Measurements from ENCODE around the gene MAML3.
A peak's percentile ranks its signal among the peaks of the same experiment; 100 is the strongest.

Gene MAML3

GRCh38 chr4:139718833-139719232 lies 435.2 kb downstream of the MAML3 start:
- TF ChIP-seq CTCF (IDR thresholded peaks at IDR 0.05; ENCODE audit: low read depth, low read length): no peak
- no peak for DNase-seq (ENCODE audit: low read depth in 2 of 2)
- H3K4me3 ChIP-seq (replicated peaks in 1 of 2; ENCODE audit: low read depth in 2 of 2, low read length in 2 of 2): no peak overlapping the region

GRCh38 chr4:139718358-139718757 lies 435.6 kb downstream of the MAML3 start:
- no peak overlapping the region for H3K4me3 ChIP-seq (replicated peaks in 1 of 2; ENCODE audit: low read depth in 2 of 2, low read length in 2 of 2)
- TF ChIP-seq CTCF (IDR thresholded peaks at IDR 0.05; ENCODE audit: low read depth, low read length): no peak
- DNase-seq (ENCODE audit: low read depth in 2 of 2): no peak

GRCh38 chr4:139715746-139716391 lies 438.1 kb downstream of the MAML3 start:
- TF ChIP-seq CTCF (IDR thresholded peaks at IDR 0.05; ENCODE audit: low read depth, low read length): no peak
- H3K4me3 ChIP-seq (replicated peaks in 1 of 2; ENCODE audit: low read depth in 2 of 2, low read length in 2 of 2): no peak overlapping the region
- DNase-seq (ENCODE audit: low read depth in 2 of 2): peak in 1 of 2 donors; percentile 13

DNA sequence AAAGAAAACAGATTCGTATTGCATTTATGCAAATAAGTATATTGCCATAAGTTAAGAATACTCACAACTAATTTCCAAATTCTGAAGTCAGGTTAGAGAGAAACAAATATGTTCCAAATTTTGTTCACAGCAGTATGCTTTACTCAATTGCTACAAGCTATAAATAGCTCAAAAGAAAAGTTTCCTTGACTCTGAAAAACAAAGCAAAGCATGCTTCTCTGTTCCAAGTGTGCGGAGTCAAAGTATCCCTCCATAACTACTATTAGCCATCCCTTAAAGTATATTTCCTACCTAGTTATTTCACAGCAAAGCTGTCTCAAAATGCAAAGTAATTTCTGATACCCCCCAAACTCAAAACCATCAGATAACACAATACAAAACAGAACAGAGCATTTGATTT lies 441.1 kb downstream of the MAML3 start:
- DNase-seq (ENCODE audit: low read depth in 2 of 2): no peak
- no peak for TF ChIP-seq CTCF (IDR thresholded peaks at IDR 0.05; ENCODE audit: low read depth, low read length)

GRCh38 chr4:139711461-139711860 lies 442.5 kb downstream of the MAML3 start:
- TF ChIP-seq CTCF (IDR thresholded peaks at IDR 0.05; ENCODE audit: low read depth, low read length): no peak
- no peak overlapping the region for H3K4me3 ChIP-seq (replicated peaks in 1 of 2; ENCODE audit: low read depth in 2 of 2, low read length in 2 of 2)
- peak; percentile 78 to 80 for DNase-seq (ENCODE audit: low read depth in 2 of 2)

More for the DNA sequence above, 441.1 kb downstream of the MAML3 start:
- no peak overlapping the region for H3K4me3 ChIP-seq (replicated peaks in 1 of 2; ENCODE audit: low read depth in 2 of 2, low read length in 2 of 2)

GRCh38 chr4:139710073-139710472 lies 443.9 kb downstream of the MAML3 start:
- no peak for TF ChIP-seq CTCF (IDR thresholded peaks at IDR 0.05; ENCODE audit: low read depth, low read length)
- no peak overlapping the region for H3K4me3 ChIP-seq (replicated peaks in 1 of 2; ENCODE audit: low read depth in 2 of 2, low read length in 2 of 2)
- peak; percentile 36 to 42 for DNase-seq (ENCODE audit: low read depth in 2 of 2)

DNA sequence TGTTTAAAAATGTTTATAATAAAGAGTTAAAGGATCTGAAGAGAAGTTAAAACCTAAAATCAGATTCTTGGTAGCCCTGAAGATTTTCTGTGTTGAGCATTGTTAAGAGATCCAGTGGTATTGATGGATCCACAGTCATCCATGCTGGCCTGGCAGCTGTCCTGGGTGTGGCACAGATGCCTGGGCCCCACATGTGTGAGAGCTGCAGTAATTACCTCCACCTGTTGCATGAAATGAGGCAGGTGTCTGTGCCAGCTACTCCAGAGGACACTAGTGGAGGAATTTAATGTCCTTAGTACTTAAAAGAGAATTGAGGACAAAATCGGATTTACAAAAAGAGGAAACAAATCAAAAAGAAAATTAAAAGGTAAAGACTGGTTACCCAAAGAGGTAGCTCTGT lies 444.3 kb downstream of the MAML3 start:
- no peak overlapping the region for H3K4me3 ChIP-seq (replicated peaks in 1 of 2; ENCODE audit: low read depth in 2 of 2, low read length in 2 of 2)
- no peak for DNase-seq (ENCODE audit: low read depth in 2 of 2)
- no peak for TF ChIP-seq CTCF (IDR thresholded peaks at IDR 0.05; ENCODE audit: low read depth, low read length)
